ENCODE data around the gene MT1E.

The MT1E gene

DNA sequence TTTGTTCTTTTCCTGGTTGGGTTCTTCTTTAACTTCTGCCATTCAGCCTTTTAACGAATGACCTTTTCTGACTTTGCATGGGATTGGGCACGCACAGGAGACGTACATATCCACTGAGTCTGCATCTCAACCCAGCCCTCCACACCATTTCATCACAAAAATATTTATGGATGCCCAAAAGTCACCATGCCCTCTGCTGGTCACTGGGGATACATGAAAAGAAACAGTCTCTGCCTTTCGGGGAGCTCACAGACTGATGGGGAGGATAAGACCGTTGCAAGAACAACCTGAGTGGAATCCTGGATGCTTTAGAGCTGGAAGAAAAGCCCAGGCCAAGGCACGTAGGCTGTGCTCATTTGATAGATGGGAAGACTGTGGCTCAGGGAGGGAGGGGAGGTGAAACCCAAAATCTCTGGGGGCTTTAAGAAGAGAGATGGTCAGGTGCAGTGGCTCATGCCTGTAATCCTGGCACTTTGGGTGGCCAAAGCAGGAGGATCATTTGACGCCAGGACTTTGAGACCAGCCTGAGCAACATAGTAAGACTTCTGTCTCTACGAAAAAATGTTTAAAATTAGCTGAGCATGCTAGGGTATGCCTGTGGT lies 25.1 kb upstream of the MT1E start:
- no peak overlapping the region for H3K4me3 ChIP-seq (ENCODE audit: low read length)
- no peak for TF ChIP-seq ZNF274 (IDR thresholded peaks at IDR 0.05; ENCODE audit: low read depth, low read length)

DNA sequence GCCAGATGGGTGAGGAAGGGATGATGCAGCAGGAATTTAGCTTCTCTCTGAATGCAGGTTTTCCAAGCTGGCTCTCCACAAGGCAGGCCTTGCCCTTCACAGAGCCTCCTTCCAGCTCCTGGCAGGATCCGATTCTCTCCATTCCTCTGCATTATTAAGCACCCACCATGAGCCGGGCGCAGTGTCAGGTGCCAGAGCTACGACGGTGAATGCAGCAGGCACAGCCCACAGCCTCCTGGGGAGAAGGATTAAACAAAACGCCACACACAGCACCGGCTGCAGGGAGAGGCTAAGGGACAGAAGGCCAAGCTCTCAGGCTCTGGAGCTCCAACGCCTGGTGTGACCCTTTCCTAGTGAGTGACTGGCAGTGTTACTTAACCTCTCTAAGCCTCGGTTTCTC lies 24.3 kb upstream of the MT1E start:
- no peak for TF ChIP-seq ZNF274 (IDR thresholded peaks at IDR 0.05; ENCODE audit: low read depth, low read length)
- no peak overlapping the region for H3K4me3 ChIP-seq (ENCODE audit: low read length)

DNA sequence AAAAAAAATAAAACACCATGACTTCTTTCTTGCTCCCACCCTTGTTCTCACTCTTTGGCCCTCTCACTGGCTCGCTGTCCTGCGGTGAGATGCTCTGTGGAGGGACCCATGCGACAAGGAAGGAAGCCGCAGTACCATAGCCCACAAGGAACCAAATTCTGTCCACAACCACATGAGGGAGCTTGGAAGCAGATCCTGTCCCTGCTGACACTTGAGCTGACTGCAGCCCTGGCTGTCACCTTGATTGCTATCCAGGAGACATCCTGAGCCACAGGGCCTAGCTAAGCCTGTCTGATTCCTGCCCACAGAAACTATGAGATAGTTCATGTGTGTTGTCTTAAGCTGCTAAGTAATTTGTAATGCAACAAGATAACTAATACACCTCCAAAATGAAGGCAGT lies 22.0 kb upstream of the MT1E start:
- TF ChIP-seq ZNF274 (IDR thresholded peaks at IDR 0.05; ENCODE audit: low read depth, low read length): no peak
- no peak overlapping the region for H3K4me3 ChIP-seq (ENCODE audit: low read length)

DNA sequence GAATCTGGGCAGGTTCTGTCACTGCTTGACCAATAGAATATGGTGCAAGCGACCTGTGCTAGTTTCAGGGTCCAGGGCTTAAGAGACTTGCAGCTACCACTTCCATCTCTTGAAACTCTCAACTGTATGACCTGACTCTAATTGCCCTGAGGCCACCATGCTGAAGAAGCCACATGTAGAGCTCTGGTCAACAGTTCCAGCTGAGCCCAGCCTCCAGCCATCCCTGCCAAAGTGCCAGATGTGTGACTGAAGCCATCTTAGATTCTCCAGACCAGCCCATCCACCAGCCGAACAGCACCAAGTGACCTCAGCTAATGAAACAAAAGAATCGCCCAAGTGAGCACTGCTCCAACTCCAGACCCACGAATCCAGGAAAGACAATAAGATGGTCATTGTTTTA lies 20.6 kb upstream of the MT1E start:
- no peak for TF ChIP-seq ZNF274 (IDR thresholded peaks at IDR 0.05; ENCODE audit: low read depth, low read length)

DNA sequence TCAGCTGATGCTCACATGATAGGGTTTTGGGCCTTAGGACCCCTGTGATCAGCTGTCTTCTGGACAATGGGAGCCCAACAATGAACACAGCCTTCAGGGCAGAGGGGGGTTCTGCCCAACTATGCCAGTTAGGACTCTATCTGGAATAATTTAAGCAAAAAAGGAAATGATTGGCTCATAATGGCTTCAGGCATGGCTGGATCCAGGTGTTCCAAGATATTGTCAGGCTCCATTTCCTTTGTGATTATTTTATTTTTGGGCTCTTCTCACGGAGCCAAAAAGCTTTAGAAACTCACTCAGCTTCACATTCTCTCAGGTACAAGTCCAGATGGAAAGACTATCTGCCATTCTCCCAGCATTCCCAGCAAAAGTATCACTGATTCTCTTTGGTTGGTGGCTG lies 20.1 kb upstream of the MT1E start:
- H3K4me3 ChIP-seq (ENCODE audit: low read length): no peak overlapping the region

More for the DNA sequence above, 20.6 kb upstream of the MT1E start:
- no peak overlapping the region for H3K4me3 ChIP-seq (ENCODE audit: low read length)

DNA sequence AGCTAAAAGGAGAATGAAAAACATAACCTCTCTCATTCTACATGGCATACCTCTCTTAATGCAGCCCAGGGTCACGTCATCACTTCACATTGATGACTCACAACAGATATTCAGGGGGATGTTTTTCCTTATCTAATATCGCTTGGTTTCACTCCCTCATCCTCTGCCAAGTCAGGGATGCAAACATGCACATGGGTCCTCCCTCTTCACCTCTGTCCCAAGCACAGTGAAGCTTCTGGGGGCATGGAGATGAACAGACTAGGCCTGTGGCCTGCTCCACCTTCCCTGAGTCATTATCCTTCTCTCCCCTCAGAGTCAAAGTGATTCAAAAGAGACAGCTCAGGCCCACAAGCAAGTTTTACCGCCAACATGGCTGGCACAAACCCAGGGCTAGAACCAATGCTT lies 19.5 kb upstream of the MT1E start:
- H3K4me3 ChIP-seq (ENCODE audit: low read length): no peak overlapping the region

More for the DNA sequence above, 20.1 kb upstream of the MT1E start:
- no peak for TF ChIP-seq ZNF274 (IDR thresholded peaks at IDR 0.05; ENCODE audit: low read depth, low read length)

DNA sequence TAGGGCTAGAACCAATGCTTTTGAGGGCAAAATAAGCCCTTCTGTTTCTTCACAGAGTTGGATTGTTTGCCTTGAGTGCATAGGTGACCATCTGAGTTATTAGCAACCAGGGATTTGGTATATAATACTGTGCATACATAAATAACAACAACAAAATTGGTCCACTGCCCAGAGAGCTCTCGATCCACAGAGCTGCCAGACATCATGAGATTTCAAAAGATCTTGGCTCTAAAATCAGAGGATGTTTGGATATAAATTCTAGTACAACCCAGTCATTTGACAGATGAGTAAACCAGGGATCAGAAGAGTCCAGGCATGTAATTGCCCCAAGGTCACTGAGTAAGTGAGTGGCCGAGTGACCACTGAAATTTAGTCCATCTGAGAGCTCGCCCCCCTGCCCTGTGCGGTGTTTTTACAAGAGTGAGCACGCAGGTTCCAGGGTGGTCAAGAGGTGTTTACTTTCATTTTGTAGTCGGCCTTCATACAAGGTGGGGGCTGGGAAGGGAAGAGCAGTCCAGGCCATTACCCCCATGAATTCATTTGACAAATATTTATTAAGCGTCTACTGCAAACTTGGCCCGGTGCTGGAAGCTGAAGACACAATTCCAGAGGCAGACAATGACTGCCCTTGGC lies 19.0 kb upstream of the MT1E start:
- H3K4me3 ChIP-seq (ENCODE audit: low read length): no peak overlapping the region
- no peak for TF ChIP-seq ZNF274 (IDR thresholded peaks at IDR 0.05; ENCODE audit: low read depth, low read length)

More for the DNA sequence above, 19.5 kb upstream of the MT1E start:
- TF ChIP-seq ZNF274 (IDR thresholded peaks at IDR 0.05; ENCODE audit: low read depth, low read length): no peak

DNA sequence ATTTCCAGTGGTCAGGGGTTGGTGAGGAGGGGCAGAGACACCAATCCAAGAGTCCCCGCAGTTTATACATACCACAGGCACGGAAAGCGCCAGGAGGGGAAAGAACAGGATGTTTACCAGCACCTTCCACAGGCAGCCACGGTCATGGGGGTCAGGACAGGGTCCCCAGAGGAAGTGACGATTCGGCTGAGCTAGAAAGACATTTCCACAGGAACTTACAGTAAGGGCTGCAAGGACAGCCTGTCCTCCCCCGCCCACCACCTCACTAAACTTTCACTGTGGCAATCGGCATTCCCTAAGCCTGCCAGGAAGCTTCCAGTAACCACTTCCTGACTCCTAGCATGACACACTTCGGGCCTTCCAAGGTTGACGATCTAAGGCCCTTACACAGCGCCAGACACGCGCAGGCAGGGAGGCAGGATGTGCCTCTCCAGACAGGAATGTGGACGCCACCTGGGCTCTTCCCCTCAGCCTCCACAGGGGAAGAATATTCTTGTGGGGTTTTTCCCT lies 18.4 kb upstream of the MT1E start:
- TF ChIP-seq ZNF274 (IDR thresholded peaks at IDR 0.05; ENCODE audit: low read depth, low read length): no peak
- no peak overlapping the region for H3K4me3 ChIP-seq (ENCODE audit: low read length)

DNA sequence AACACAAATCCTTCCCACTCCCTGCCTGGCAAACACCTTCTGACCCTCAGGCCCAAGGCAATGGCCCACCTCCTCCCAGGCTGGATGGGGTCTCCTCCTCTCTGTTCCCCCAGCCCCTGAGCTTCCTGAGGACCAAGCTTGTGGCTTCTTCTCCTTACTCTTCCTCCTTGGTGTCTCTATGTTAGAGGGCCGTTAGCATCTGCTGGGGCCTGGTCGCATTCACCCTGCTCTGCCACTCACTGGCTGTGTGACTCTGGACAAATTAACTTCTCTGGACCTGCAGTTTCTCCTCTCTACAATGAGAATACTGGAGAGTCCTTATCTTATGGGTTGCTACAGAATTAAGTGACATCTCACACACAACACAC lies 17.9 kb upstream of the MT1E start:
- TF ChIP-seq ZNF274 (IDR thresholded peaks at IDR 0.05; ENCODE audit: low read depth, low read length): no peak
- no peak overlapping the region for H3K4me3 ChIP-seq (ENCODE audit: low read length)

DNA sequence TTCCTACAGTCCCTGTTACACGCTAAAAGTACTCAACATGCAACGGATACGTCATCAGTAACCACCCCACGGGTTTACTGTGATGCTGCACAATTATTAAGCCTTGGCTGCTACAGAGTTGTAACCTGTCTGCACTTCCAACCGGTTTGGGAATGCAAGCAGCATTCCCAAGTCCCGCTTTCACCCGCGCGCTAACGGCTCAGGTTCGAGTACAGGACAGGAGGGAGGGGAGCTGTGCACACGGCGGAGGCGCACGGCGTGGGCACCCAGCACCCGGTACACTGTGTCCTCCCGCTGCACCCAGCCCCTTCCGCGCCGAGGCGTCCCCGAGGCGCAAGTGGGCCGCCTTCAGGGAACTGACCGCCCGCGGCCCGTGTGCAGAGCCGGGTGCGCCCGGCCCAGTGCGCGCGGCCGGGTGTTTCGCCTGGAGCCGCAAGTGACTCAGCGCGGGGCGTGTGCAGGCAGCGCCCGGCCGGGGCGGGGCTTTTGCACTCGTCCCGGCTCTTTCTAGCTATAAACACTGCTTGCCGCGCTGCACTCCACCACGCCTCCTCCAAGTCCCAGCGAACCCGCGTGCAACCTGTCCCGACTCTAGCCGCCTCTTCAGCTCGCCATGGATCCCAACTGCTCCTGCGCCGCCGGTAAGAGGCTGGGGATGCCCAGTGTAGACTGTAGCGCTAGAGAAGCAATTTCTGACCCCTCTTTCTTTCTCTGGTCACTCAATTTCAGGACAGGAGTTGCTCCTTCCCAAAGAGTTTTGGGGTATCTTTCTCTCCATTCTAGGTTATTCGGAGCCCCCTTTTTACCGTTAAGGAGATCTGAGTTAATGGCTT lies 17.3 kb upstream of the MT1E start, which contains the start of gene MT2A:
Gene MT2A (plus strand): TSS at position 542 of the 833 bp plus-strand sequence. CDS start 72 bp downstream, at position 614.
- peak within 1 kb of the TSS; percentile 69 for H3K4me3 ChIP-seq (ENCODE audit: low read length)
- TF ChIP-seq ZNF274 (IDR thresholded peaks at IDR 0.05; ENCODE audit: low read depth, low read length): no peak

DNA sequence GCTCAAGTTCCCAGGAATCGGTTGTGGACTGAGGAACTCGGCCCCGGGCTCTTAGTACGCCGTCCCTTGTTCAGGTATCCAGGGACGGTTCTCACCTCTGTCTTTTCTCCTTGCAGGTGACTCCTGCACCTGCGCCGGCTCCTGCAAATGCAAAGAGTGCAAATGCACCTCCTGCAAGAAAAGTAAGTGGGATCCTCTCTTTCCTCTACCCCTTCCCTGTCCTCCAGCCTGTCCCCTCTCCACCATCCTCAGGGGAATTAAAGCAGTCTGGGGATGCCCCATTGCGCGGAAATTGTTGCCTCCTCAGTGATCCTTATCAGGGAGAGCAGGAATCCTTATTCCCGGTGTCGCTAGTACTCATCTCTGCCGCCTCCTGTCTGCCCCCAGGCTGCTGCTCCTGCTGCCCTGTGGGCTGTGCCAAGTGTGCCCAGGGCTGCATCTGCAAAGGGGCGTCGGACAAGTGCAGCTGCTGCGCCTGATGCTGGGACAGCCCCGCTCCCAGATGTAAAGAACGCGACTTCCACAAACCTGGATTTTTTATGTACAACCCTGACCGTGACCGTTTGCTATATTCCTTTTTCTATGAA lies 16.6 kb upstream of the MT1E start:
- no peak for TF ChIP-seq ZNF274 (IDR thresholded peaks at IDR 0.05; ENCODE audit: low read depth, low read length)
- peak overlapping the region; percentile 69 for H3K4me3 ChIP-seq (ENCODE audit: low read length)

DNA sequence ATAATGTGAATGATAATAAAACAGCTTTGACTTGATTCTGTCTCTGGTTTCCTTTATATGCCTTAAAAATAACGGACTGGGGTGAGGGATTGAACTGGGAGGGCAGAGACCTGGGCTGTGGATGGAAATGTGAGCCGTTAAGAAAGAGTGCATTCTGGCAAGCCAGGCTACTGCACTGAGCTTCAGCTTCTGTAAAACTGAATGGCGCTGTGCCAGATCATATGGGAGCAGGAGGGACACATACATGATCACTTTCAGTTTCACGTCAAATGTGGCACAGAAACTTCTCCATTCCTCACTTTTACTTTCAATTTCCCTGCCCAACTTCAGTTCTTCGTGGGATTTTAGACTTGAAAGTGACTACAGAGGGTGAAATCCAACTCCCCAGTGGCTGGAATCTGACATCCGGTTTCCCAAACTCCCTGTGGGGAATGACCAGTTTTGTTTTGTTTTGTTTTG lies 16.1 kb upstream of the MT1E start:
- H3K4me3 ChIP-seq (ENCODE audit: low read length): peak overlapping the region; percentile 69
- no peak for TF ChIP-seq ZNF274 (IDR thresholded peaks at IDR 0.05; ENCODE audit: low read depth, low read length)

DNA sequence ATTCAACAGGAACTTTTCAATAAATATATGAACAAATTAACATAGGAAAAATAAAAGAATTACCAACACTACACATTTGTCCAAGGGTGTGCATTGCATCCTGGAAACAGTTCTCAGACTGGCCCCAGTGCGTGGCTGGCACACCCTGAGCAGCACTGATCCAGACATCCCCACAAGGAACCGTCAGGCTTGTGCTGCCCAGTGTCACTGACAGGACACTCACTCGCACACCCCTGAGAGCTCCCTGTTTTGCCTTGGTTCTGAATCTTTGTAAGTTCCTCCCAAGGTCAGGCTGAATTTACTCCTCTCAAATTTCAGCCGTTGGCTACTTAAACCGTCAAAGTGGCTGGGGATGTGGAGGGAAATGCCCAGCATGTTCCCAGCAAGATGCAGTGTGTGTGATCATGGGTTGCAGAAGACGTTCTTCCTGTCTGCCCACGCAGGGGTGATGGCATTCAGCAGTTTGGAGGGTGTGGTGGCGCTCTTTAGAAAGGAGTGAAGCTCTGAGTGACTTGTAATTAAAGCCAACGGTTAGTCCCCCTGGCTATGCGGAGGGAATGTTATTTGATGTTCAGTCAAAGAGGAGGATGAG lies 15.5 kb upstream of the MT1E start:
- no peak overlapping the region; the same call in 1 of the 2 replicates for H3K4me3 ChIP-seq (ENCODE audit: low read length)
- TF ChIP-seq ZNF274 (IDR thresholded peaks at IDR 0.05; ENCODE audit: low read depth, low read length): no peak

DNA sequence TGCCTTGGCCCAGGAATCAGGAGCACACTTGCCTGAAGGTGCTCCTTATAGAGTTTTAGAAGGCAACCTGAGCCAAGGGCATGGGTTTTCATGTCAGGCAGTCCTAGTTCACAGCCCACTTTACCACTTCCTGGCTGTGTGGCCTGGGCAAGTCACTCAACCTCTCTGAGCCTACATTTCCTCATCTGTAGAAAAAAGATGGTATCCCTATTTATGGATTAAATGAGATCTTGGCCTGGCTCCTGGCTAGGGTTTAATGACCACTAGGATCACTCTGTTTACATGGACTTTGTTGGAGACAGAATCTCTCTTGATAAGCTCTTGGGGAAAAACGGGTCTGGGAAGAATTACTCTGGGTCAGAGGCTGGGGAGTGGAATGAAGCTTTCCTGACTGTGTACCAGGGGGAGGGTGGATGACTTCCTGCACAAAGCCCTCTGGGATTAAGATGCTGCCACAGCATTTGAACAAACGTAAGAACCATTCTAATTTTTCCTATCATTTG lies 14.9 kb upstream of the MT1E start:
- no peak for TF ChIP-seq ZNF274 (IDR thresholded peaks at IDR 0.05; ENCODE audit: low read depth, low read length)
- H3K4me3 ChIP-seq (ENCODE audit: low read length): no peak overlapping the region
